WERI-Rb-1 (cell line): ENCODE data around the gene GPRC6A.

Source experiments
- DNase-seq: peaks from one replicate; pipeline ENCODE4 v3.0.0-alpha.2; 2020
- H3K27ac ChIP-seq: fragments of 250-450 bp; sonication (Bioruptor Pico); 2 replicates; pipeline ENCODE4 v1.5.1; 2020; ENCODE audit warnings: mild to moderate bottlenecking, moderate library complexity
- H3K27me3 ChIP-seq: fragments of 250-450 bp; sonication (Bioruptor Pico); 2 replicates; pipeline ENCODE4 v1.5.1; 2021; ENCODE audit warnings: mild to moderate bottlenecking, low read depth, moderate library complexity; ENCODE audit not compliant: insufficient read depth, severe bottlenecking
- H3K36me3 ChIP-seq: fragments of 250-450 bp; sonication (Bioruptor Pico); 2 replicates; pipeline ENCODE4 v1.5.1; 2020; ENCODE audit warnings: mild to moderate bottlenecking, moderate library complexity
- H3K4me3 ChIP-seq: 2 replicates; pipeline ENCODE4 v1.5.1; 2011; ENCODE audit warnings: low read depth, mild to moderate bottlenecking, control low read depth, low read length
- H3K9me3 ChIP-seq: fragments of 250-450 bp; sonication (Bioruptor Pico); 2 replicates; pipeline ENCODE4 v1.5.1; 2021; ENCODE audit warnings: mild to moderate bottlenecking, moderate library complexity; ENCODE audit not compliant: severe bottlenecking
- CTCF ChIP-seq: IDR thresholded peaks from 2 replicates; pipeline ENCODE4 v1.5.1; 2011; ENCODE audit warnings: low read depth, mild to moderate bottlenecking, control low read depth, inconsistent platforms, low read length

GPRC6A gene

DNA sequence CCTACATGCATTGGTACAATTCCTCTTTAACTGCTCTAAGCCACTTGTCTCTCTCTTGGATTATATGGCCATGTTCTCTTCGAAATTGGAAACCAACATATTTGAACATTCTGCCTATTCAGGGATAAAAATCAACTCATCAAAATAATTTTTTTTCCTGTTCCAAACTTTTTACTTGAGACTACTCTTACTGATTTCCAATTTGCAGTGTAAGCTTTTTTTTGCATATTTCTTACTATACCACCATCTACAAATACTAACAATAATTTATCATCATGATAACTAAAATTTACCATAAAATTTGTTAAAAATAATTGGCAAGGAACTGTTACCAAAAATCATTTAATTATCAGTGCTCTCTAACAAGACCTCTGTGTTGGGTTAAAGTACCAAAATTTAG, 56.4 kb downstream of the GPRC6A start:
- no peaks in the 10 kb centered on the region for H3K27me3 ChIP-seq
- H3K27ac ChIP-seq, result no peak overlapping the region
- TF ChIP-seq CTCF, result no peak
- H3K9me3 ChIP-seq, result no peaks in the 10 kb centered on the region
- no peak overlapping the region for H3K4me3 ChIP-seq
- DNase-seq, result no peak
- no peaks in the 10 kb centered on the region for H3K36me3 ChIP-seq

- no peak for DNase-seq
- no peaks in the 10 kb centered on the region for H3K36me3 ChIP-seq
- H3K27me3 ChIP-seq, result peaks cover 3% of the 10 kb centered on the region
- H3K9me3 ChIP-seq, result no peaks in the 10 kb centered on the region
- H3K4me3 ChIP-seq, result no peak overlapping the region
- TF ChIP-seq CTCF, result no peak
- H3K27ac ChIP-seq, result no peak overlapping the region
Measured at GRCh38 chr6:116767715-116768114, 61.2 kb downstream of the GPRC6A start.

DNA sequence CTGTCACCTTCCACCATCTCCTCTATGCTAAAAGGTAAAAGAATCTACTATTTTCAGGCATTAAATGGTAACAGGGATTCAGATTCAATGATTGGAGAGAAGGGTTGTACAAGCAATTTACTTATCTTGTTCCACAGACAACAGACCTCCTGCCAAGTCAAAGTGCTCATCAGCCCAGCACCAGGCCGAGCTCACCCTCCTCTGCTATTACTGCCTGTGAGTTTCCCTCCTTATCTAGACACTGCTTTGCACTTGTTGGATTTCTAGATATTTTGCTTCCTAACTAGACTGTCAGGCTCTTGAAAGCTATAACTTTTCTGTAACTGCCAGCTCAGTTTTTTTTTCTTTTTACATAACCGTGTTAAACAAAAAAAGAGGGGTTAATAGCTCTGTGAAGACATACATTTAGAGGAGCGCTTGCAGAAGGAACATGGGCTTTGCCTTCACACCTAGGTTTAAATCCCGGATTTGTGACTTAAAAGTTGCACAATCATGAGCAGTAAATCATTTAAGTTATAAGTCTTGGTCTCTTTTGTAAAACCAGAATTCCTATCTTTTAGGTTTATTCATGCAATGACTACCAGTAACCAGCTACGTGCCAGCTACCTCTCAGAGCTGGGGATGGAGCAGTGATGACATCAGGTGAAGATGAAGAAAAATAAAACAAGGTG, 62.2 kb downstream of the GPRC6A start:
- H3K9me3 ChIP-seq, result no peaks in the 10 kb centered on the region
- peaks cover 3% of the 10 kb centered on the region for H3K27me3 ChIP-seq
- H3K27ac ChIP-seq, result no peak overlapping the region
- no peak for TF ChIP-seq CTCF
- no peaks in the 10 kb centered on the region for H3K36me3 ChIP-seq
- no peak for DNase-seq
- H3K4me3 ChIP-seq, result no peak overlapping the region

GRCh38 chr6:116764961-116765841, 63.7 kb downstream of the GPRC6A start, which contains the start of gene FAM162B:
Gene FAM162B, minus strand, starts transcription at chr6:116765719. Its CDS starts 143 bp downstream, at chr6:116765576.
- Histone ChIP-seq H3K27ac (no peak within 1 kb of the TSS), H3K27me3 (peaks cover 3% of the 10 kb centered on the region), H3K9me3 (no peaks in the 10 kb centered on the region), H3K36me3 (no peaks in the 10 kb centered on the region), H3K4me3 (peak within 1 kb of the TSS; percentile 59)
- DNase-seq, result peak; percentile 53
- TF ChIP-seq CTCF, result no peak

- Histone ChIP-seq H3K27ac (no peak overlapping the region), H3K9me3 (no peaks in the 10 kb centered on the region), H3K36me3 (no peaks in the 10 kb centered on the region), H3K27me3 (peaks cover 3% of the 10 kb centered on the region), H3K4me3 (peak overlapping the region; percentile 59)
- no peak for TF ChIP-seq CTCF
- DNase-seq, result no peak
Measured at GRCh38 chr6:116764629-116764960, 64.3 kb downstream of the GPRC6A start.
